DND-41 (cell line): Measurements from ENCODE around the gene MRPL45.

ENCODE experiments used
- EZH2 ChIP-seq: IDR thresholded peaks from 3 replicates; pipeline ENCODE4 v1.6.1; 2012; ENCODE audit warnings: borderline replicate concordance, low read depth, mild to moderate bottlenecking, moderate library complexity, low read length, inconsistent platforms; ENCODE audit not compliant: severe bottlenecking
- TF ChIP-seq, protein P1 (sequence below): IDR thresholded peaks from 2 replicates; pipeline ENCODE4 v1.5.1; 2012; ENCODE audit warnings: borderline replicate concordance, low read length, moderate library complexity, mild to moderate bottlenecking; ENCODE audit not compliant: poor library complexity, severe bottlenecking; ENCODE audit errors: extremely low read depth

DNA sequence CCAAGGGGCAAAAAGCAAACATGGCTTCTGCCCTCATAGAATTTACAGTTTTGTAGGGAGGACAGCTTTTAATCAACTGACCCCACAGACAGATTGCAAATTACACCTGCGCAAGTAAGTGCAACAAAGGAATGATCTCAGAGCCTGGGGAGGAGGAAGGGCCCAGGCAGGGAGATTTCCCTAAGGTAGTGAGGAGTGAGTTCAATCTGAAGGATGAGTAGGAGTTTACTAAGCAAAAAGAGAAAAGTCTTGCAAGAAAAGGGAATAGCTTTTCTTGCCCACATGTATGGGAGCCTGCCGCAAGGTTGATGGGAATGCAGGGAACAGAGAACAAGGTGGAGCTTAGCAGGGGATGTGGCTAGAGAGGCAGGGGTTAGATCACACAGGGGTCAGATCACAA lies 53.1 kb downstream of the MRPL45 start:
- TF ChIP-seq, protein P1, sequence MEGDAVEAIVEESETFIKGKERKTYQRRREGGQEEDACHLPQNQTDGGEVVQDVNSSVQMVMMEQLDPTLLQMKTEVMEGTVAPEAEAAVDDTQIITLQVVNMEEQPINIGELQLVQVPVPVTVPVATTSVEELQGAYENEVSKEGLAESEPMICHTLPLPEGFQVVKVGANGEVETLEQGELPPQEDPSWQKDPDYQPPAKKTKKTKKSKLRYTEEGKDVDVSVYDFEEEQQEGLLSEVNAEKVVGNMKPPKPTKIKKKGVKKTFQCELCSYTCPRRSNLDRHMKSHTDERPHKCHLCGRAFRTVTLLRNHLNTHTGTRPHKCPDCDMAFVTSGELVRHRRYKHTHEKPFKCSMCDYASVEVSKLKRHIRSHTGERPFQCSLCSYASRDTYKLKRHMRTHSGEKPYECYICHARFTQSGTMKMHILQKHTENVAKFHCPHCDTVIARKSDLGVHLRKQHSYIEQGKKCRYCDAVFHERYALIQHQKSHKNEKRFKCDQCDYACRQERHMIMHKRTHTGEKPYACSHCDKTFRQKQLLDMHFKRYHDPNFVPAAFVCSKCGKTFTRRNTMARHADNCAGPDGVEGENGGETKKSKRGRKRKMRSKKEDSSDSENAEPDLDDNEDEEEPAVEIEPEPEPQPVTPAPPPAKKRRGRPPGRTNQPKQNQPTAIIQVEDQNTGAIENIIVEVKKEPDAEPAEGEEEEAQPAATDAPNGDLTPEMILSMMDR, result no peak
- TF ChIP-seq EZH2, result no peak
